Measurements from ENCODE around the gene NDUFAB1.
"Not testable (repeated sequence)": the region's sequence is repeated elsewhere in the genome, so short reads cannot be mapped to it uniquely, and the experiment has no call there.

The NDUFAB1 gene

GRCh38 chr16:23544436-23544835 is 51.7 kb downstream of the NDUFAB1 start:
- no peak for DNase-seq

- DNase-seq: not testable (repeated sequence)
Measured at GRCh38 chr16:23540817-23541178, 55.3 kb downstream of the NDUFAB1 start.

- DNase-seq: no peak
Measured at GRCh38 chr16:23539984-23540816, 55.9 kb downstream of the NDUFAB1 start.

GRCh38 chr16:23538919-23539278 is 57.2 kb downstream of the NDUFAB1 start:
- DNase-seq: no peak

- DNase-seq: no peak
Measured at GRCh38 chr16:23537390-23537789, 58.7 kb downstream of the NDUFAB1 start.

DNA sequence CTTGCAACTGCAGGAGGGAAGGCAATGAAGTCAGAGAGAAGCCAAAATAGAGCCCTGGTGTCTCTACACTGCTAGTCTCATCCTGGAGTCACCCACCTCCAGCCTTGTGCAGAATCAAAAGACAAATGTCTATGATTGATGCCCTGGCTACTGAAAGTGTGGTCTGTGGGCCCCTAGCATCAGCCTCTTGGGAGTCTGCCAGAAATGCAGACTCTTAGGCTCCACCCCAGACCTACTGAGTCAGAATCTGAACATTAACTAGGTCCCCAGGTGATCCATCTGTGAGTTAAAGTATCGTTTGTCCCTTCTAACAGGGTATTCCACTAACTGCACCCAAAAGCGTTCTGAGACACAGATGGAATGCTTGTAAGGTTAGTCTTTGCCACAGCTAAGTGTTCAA is 60.2 kb downstream of the NDUFAB1 start:
- no peak for DNase-seq

DNA sequence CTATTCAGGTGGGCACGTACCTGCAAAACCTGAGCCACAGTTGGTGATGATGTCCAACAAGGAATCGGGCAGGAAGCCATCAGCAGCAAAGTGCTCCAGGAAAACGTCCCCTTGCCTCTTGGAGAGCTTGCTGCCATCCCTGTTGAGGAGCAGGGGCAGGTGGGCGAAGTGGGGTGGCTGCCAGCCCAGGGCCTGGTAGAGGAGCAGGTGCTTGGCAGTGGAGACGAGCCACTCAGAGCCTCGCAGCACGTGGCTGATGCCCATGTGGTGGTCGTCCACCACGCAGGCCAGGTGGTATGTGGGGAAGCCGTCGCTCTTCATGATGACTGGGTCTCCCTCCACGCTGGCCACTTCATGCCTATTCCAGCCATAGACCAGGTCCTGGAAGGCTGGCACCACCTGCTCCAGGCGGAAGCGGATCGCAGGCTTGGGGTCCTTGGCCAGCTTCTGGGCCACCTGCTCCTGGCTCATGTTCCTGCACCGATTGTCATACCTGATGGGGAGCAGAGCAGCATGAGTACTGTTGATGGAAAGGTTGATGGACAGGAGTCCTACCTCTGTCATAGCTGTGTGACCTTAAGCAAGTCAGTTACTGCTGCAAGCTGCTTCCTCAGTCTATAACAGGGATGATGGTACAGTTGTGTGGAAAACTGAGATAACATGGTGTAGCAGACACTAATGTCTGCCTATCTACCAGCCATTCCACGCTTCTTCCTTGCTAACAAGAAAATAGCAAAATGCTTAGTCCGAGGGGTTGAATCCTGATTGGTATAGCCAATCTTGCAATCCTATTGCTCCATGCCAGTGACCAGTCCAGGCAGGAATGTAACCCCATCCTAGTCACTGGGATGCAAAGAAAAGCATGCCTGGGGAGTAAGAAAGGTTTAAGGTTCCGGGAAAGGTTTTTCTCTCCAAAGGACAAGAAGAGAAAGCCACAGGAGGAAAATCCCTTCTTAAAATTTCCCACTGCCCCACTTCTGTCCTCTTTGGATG is 61.0 kb downstream of the NDUFAB1 start:
- no peak for DNase-seq

GRCh38 chr16:23532448-23532847 is 63.7 kb downstream of the NDUFAB1 start:
- DNase-seq: no peak
